ACC112 (cell line): ENCODE data around the gene CATSPERZ.

Experiments
- H2AFZ ChIP-seq: fragments of 200-600 bp; sonication (generic); one replicate; pipeline ENCODE4 v1.6.0; 2017; ENCODE audit warnings: antibody characterized with exemption, low read length; ENCODE audit not compliant: unreplicated experiment
- H3K27ac ChIP-seq: fragments of 200-600 bp; sonication (generic); 2 replicates; pipeline ENCODE4 v1.5.1; 2014; ENCODE audit warnings: low read depth, mild to moderate bottlenecking, antibody characterized with exemption, low read length, moderate library complexity
- H3K27me3 ChIP-seq: fragments of 200-600 bp; sonication (generic); 2 replicates; pipeline ENCODE4 v1.6.1; 2014; ENCODE audit warnings: mild to moderate bottlenecking, antibody characterized with exemption, low read length, moderate library complexity, mixed read lengths; ENCODE audit not compliant: insufficient read depth
- H3K36me3 ChIP-seq: fragments of 200-600 bp; sonication (generic); 2 replicates; pipeline ENCODE4 v1.6.1; 2016; ENCODE audit warnings: mild to moderate bottlenecking, antibody characterized with exemption, low read length, moderate library complexity, mixed read lengths; ENCODE audit not compliant: insufficient read depth
- H3K4me1 ChIP-seq: fragments of 200-600 bp; sonication (generic); one replicate; pipeline ENCODE4 v1.6.1; 2016; ENCODE audit warnings: low read length, mixed read lengths; ENCODE audit not compliant: insufficient read depth, unreplicated experiment, control insufficient read depth
- H3K4me3 ChIP-seq: fragments of 200-600 bp; sonication (generic); 2 replicates; pipeline ENCODE4 v1.5.1; 2014; ENCODE audit warnings: mild to moderate bottlenecking, low read depth, low read length
- H3K79me2 ChIP-seq: fragments of 200-600 bp; sonication (generic); one replicate; pipeline ENCODE4 v1.6.0; 2016; ENCODE audit warnings: low read length; ENCODE audit not compliant: control insufficient read depth, unreplicated experiment, insufficient read depth

CATSPERZ gene

GRCh38 chr11:64296236-64296635 lies 3.9 kb upstream of the CATSPERZ start:
- Histone ChIP-seq H3K27me3 (peaks cover 85% of the 10 kb centered on the region), H3K36me3 (no peaks in the 10 kb centered on the region), H3K4me1 (peaks cover 5% of the 10 kb centered on the region), H3K27ac (no peak overlapping the region), H2AFZ (no peak overlapping the region), H3K79me2 (no peaks in the 10 kb centered on the region), H3K4me3 (no peak overlapping the region)

- Histone ChIP-seq H3K4me1 (peaks cover 5% of the 10 kb centered on the region), H3K27me3 (peaks cover 76% of the 10 kb centered on the region), H3K4me3 (no peak overlapping the region), H3K36me3 (no peaks in the 10 kb centered on the region), H2AFZ (no peak overlapping the region), H3K27ac (no peak overlapping the region), H3K79me2 (no peaks in the 10 kb centered on the region)
Observed at GRCh38 chr11:64296830-64297698, 3.1 kb upstream of the CATSPERZ start.

DNA sequence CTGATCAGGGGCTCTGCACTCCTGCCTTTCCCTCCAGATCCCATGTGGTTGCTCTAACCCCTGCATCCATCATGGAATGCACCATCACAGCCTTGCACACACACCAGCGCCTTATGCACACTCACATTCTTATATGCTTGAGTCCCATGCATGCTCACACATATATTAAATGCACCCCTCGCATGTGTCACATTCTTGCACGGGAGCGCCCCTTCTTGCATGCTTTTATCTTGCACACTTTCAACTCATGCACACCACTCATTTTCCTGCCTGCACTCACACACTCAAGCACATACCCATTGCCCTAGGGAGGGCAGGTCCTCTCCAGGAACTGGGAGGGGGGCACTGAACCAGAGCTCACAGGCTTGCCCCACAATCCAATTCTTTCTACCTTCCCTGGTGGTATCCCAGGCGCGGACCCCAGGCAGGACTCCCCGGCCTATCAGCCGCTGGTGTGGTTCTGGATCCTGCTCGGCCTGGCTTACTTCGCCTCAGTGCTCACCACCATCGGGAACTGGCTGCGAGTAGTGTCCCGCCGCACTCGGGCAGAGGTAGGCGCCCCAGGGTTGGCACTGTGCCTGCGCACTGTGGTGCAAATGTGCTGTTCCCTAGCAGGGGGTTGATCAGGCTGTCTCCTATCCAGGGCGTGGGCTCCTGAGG lies 2.3 kb upstream of the CATSPERZ start:
- no peak overlapping the region for H3K27ac ChIP-seq
- H3K79me2 ChIP-seq = no peaks in the 10 kb centered on the region
- peaks cover 5% of the 10 kb centered on the region for H3K4me1 ChIP-seq
- H3K36me3 ChIP-seq = no peaks in the 10 kb centered on the region
- no peak overlapping the region for H3K4me3 ChIP-seq
- peaks cover 69% of the 10 kb centered on the region for H3K27me3 ChIP-seq
- no peak overlapping the region for H2AFZ ChIP-seq

DNA sequence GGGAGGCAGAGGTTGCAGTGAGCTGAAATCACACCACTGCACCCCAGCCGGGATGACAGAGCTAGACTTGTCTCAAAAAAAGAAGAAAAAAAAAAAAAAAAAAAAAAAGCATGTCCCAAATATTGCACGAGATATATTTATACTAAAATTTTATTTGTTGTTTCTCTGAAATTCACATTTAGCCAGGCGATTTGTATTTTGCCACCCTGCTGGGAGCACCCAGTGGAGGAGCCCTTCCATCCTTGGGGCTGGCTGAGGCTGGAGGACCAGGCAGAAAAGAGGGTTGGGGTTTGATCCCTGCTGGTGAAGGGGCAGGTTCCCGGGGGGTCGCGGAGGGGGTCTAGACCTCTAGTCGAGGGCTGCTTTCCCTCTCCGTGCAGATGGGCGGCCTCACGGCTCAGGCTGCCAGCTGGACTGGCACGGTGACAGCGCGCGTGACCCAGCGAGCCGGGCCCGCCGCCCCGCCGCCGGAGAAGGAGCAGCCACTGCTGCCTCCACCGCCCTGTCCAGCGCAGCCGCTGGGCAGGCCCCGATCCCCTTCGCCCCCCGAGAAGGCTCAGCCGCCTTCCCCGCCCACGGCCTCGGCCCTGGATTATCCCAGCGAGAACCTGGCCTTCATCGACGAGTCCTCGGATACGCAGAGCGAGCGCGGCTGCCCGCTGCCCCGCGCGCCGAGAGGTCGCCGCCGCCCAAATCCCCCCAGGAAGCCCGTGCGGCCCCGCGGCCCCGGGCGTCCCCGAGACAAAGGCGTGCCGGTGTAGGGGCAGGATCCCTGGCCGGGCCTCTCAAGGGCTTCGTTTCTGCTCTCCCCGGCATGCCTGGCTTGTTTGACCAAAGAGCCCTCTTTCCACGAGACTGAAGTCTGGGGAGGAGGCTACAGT lies 952 bp upstream of the CATSPERZ start:
- H3K27me3 ChIP-seq = peaks cover 57% of the 10 kb centered on the region
- H3K4me3 ChIP-seq = peak overlapping the region; percentile 68

DNA sequence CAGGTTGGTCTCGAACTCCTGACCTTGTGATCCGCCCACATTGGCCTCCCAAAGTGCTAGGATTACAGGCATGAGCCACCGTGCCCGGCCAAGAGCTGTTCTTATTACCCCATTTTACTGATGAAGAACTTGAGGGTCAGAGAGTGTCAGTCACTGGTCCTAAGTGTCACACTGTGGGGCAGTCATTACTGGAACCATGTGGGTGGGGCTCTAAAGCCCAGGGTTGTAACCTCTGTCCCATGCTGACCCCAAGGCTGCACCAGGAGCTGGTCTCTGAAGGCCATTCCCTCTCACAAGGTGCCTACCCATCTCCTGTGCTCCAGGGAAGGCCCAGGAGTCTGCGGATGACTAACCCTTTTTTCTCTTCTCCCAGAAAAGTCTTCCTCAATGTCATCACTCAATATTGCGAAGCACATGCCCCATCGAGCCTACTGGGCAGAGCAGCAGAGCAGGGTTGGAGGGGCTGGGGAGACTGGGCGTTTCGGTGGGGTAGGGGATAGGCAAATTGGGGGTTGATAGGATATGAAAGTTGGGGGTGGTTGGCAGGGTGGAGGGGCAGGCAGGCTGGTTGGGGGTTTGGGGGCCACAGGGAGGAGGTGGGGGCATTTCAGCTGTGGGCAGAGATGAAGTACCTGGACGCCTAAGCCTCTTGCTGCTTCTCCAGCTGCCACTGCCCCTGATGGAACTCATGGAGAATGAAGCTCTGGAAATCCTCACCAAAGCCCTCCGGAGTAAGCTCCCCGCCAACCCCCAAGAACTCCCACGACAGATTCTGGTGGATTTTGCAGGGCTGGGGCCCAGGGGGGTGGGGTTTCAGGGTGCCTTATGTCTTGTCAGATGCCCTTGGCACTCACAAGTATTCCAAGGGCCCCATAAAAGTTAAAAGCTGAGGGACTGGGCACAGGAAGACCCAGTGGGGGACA lies 3.2 kb downstream of the CATSPERZ start:
- no peak overlapping the region for H3K4me3 ChIP-seq
- H3K27me3 ChIP-seq = peaks cover 25% of the 10 kb centered on the region
- peaks cover 19% of the 10 kb centered on the region for H3K4me1 ChIP-seq
- H3K27ac ChIP-seq = no peak overlapping the region
- peaks cover 10% of the 10 kb centered on the region for H3K79me2 ChIP-seq
- no peaks in the 10 kb centered on the region for H3K36me3 ChIP-seq
- H2AFZ ChIP-seq = no peak overlapping the region

More for the DNA sequence above, 952 bp upstream of the CATSPERZ start:
- Histone ChIP-seq H2AFZ (no peak overlapping the region), H3K27ac (no peak overlapping the region), H3K36me3 (no peaks in the 10 kb centered on the region), H3K79me2 (no peaks in the 10 kb centered on the region), H3K4me1 (peaks cover 10% of the 10 kb centered on the region)

DNA sequence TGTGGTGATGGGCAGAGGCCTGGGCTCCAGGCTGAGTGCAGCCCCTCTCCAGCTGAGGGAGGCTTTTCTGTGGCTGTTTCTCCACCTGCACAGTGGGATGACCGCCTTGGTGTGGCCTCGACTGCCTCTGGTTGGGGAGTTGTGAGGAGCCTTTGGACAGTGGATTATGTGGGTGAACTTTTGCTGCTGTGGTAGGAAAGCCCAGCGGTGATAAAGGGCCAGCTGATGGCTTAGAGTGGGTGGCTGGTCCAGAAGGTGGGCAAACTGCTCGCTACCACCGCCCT lies 3.8 kb downstream of the CATSPERZ start:
- no peak overlapping the region for H3K27ac ChIP-seq
- H3K79me2 ChIP-seq = peaks cover 10% of the 10 kb centered on the region
- H3K27me3 ChIP-seq = peaks cover 18% of the 10 kb centered on the region
- H2AFZ ChIP-seq = no peak overlapping the region
- H3K4me3 ChIP-seq = peak overlapping the region; percentile 78
- H3K36me3 ChIP-seq = no peaks in the 10 kb centered on the region
- H3K4me1 ChIP-seq = peaks cover 19% of the 10 kb centered on the region

- Histone ChIP-seq H2AFZ (peak overlapping the region; percentile 58), H3K4me3 (peak overlapping the region; percentile 78)
Observed at GRCh38 chr11:64304316-64305072, 4.3 kb downstream of the CATSPERZ start.

DNA sequence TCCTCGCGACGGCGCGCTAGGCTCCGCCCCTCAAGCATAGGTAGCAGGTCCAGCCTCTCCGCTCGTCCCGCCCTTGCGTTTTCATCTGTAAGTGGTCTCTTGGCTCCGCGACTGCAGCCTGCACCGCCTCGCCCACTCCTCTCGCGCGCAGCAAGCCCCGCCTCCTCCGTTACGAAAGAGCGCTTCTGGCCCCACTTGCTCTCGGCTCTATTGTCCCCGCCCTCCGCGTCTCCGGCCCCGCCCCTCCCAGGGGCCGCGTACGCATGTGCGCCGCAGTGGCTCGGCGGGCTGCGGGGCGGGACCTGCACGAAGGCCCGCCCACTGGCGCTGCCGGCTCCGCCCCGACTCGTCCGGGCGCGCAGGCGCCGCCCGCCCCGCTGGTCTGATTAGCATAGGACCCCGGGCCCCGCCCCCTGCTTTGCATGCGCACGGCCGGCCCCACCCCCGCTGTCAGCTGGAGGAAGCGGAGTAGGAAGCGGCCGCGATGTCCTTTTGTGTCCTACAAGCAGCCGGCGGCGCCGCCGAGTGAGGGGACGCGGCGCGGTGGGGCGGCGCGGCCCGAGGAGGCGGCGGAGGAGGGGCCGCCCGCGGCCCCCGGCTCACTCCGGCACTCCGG lies 5.0 kb downstream of the CATSPERZ start, which contains the start of gene ESRRA:
Gene ESRRA (plus strand): TSS at position 450 of the 616 bp plus-strand sequence. CDS start 1,656 bp downstream, outside the sequence.
- no peaks in the 10 kb centered on the region for H3K36me3 ChIP-seq
- peak within 1 kb of the TSS; percentile 58 for H2AFZ ChIP-seq

More at GRCh38 chr11:64304316-64305072, 4.3 kb downstream of the CATSPERZ start:
- Histone ChIP-seq H3K79me2 (peaks cover 10% of the 10 kb centered on the region), H3K36me3 (no peaks in the 10 kb centered on the region), H3K27me3 (peaks cover 13% of the 10 kb centered on the region), H3K27ac (peak overlapping the region; percentile 71), H3K4me1 (peaks cover 19% of the 10 kb centered on the region)

More for the DNA sequence above, 5.0 kb downstream of the CATSPERZ start, which contains the start of gene ESRRA:
- Histone ChIP-seq H3K4me3 (peak within 1 kb of the TSS; percentile 94), H3K79me2 (peaks cover 10% of the 10 kb centered on the region), H3K27me3 (peaks cover 6% of the 10 kb centered on the region; the same call in 1 of the 2 replicates), H3K27ac (peak within 1 kb of the TSS; percentile 71), H3K4me1 (peaks cover 14% of the 10 kb centered on the region)
